Fibroblast of lung (primary cell): ENCODE results near the gene TRIM60.

Experiments
- CTCF ChIP-seq, 2 donors: IDR thresholded peaks in 1 of 2; conservative IDR thresholded peaks in 1 of 2; 1 replicate in 1 of 2; 2 replicates in 1 of 2; pipeline ENCODE4 v1.5.1; 2011 to 2012; ENCODE audit warnings: low read length in 2 of 2, control low read depth in 1 of 2, inconsistent platforms in 1 of 2, low read depth in 1 of 2, mild to moderate bottlenecking in 1 of 2
- EZH2 ChIP-seq: IDR thresholded peaks from 2 replicates; pipeline ENCODE4 v1.5.1; 2012; ENCODE audit warnings: low read length, control low read depth, mild to moderate bottlenecking; ENCODE audit errors: missing control alignments

DNA sequence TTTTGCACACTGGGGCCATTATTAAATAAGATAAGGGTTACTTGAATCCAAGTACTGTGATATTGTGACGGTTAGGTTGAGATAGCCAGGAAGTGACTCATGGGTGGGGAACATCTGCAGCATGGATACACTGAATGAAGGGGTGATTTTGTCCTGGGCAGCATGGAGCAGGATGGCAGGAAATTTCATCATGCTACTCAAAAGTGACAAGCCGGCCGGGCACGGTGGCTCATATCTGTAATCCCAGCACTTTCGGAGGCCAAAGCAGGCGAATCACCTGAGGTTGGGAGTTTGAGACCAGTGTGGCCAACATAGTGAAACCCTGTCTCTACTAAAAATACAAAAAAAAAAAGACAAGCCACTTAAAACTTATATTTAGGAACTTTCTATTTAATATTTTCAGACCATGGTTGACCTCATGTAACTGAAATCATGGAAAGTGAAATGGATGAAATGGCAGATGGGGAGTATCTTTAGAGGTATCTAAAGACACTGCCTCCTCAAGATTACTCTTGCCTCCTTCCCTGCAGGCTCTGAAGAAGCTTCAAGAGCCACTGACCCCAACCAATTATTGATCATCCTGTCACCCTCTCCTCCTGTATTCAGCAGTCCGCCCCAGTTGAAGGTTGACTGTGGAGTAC is 3.9 kb upstream of the TRIM60 start:
- TF ChIP-seq EZH2 (no peak), CTCF (conservative IDR thresholded peaks at IDR 0.05 in 1 of 2, IDR thresholded peaks at IDR 0.05 in 1 of 2; ENCODE audit: low read depth in 1 of 2, low read length in 2 of 2) (no peak)
